ENCODE data around the gene PDIA5.

Gene PDIA5

DNA sequence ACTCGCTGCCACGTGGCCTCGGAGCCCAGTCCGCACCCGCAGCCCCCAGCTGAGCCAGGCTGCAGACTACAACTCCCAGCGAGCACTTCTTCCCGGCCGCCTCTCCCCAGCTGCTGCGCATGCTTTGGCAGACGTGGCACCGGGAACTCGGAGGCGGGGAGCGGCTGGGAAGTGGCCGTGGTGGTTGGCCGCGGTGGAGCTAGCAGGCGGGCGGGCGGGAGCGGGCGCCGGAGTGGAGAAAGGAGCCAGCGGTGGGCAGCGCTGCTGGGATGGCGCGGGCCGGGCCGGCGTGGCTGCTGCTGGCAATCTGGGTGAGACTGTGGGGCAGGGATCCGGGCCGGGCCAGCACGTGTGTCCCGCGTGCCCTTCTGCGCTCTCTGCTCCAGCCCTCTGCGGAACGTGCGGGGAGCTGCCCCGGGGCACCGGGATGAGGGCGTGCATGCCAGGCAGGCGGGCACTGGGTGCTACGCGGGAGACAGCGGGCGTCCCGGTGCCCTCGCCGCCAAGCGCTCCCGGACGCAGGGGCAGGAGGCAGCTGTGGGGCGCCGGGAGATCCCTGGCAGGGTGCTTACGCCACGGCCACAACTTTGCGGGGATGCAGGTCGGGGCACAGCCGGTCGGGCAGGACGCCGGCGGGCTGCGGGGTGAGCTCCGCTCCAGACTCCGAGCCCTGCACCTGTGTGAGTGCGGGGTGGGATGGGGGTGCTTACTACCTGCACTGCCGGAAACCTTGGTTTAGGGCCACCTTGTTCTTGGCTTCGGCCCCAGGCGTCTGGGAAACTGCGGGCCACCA, at the start of gene PDIA5:
PDIA5 (plus strand) TSS at position 130 of the 793 bp plus-strand sequence; CDS start at position 270, 140 bp downstream.
- DNase-seq, result peak; percentile 92

DNA sequence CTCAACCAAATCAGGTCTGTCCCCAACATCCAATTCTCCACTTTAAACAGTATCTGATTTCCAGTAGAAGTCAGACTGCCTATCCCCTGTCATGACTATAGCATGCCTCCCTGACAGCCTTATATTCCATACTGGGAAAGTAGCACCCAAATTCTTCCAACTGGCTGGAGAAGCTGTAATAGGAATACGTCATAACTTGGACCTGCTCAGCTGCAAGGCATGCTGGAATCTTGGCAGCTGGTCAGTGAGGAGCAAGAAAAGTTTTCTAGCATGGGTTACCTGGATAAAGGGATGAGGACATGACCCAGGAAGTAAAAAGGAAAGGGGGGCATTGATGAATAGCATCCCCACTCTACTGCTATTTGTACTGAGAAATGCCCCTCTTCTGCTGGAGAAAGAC, 48.1 kb upstream of the PDIA5 start:
- no peak for DNase-seq

DNA sequence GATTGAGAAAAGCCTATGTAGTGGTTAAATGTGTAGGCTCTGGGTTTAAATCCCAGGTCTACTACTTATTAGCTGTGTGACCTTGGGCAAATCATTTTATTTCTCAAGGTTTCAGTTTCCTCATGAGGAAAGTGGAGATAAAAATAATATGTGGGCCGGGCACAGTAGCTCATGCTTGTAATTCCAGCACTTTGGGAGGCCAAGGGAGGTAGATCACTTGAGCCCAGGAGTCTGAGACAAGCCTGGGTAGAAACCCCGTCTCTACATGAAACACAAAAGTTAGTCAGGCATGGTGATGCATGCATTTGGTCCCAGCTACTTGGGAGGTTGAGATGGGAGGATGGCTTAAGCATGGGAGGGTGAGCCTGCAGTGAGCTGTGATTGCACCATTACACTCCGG, 47.7 kb upstream of the PDIA5 start:
- no peak for DNase-seq

DNA sequence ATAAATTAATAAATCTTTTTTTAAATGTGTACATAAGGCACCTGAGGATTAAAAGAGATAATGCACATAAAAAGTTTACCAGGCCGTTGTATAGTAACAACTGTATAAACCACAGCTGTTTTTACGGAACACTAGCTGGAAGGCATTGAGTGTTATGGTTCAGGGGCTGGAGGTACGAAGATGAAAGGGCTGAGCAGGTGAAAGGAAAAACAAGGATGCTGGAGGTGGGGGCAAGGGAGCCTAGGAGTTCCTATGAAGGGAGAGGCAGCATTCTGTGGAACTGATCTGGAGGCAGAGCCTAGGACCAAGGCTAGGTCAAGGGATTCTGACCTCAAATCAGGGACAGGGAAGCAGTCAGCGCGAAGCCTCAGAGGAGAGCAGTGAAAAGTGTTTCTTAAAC, 47.2 kb upstream of the PDIA5 start:
- no peak for DNase-seq

DNA sequence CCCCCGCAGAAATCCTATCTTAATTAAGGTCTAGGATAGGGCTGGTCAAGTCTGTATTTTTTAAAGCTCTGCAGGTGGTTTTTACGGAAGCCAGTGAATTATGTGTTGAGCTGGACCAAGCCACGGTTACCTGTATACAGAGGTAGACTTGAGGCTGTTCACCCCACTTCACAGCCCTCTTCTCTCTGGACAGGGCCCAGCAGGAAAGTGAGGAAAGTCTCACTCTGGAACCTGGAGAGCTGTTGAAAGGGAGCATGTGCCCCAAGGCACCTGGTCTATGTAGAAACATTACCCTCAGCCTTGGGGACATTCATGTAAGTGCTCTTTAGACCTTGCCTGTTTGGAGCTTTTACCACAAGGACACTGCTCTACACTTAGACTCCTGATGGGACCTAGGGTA, 46.1 kb upstream of the PDIA5 start:
- no peak for DNase-seq

DNA sequence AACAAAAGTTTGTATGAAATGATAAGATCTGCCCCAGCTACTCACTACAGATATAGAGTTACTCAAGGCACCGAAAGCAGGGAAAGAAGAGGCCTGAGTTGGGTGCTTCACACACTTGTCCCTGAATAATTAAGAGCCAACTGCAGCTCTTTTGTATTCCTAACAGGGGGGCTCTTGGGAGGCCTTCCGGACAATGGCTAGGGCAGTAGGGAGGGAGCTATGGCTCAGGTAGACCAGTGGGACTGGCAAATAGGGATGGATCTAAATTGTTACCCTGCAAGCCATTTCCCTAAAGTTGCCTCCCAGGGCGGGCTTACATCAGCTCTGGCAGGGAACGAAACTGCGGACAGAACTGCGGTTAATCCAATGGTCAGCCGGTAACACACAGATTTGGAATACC, 45.4 kb upstream of the PDIA5 start:
- DNase-seq, result no peak

DNA sequence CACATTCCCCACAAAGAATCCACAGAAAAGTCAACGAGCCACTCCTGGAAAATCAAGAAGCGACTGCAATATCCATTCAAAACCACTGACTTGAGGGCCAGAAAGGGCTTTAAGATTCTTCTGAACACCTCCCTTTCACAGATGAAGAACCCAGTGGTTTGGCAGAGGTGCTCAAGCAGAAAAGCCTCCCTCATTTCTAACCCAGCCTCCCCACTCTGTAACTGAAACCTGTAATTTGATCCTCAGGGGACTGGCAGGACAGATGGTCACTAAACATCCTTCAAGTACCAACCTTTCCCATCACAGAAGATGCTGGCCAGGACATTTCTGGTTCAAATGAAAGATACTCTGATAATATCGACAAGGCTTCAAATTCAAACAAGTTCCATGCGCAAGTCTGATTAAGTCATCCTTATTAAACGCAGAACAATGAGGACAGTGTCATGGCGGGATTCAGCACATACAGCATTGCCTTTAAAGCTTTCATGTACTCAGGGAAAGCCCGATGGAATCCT, 44.8 kb upstream of the PDIA5 start:
- DNase-seq, result no peak

DNA sequence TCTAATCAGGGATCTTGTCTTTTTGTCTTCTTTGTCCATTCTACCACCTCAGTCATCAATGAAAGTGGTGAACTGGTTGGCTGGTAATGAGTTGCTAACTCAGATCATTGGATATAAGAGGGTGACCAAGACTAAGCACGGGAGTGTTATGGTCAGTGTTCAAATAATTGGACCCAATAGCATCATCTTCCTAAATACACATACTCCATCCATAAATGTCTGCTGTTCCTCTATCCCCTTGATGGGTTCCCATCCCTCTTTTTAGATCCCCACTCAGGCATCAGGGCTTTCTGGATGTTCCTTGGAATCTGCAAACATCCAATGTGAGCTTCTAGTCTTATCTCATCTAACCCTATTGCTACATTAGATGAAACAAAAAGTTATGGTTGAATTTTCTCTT, 42.8 kb upstream of the PDIA5 start:
- DNase-seq, result no peak

DNA sequence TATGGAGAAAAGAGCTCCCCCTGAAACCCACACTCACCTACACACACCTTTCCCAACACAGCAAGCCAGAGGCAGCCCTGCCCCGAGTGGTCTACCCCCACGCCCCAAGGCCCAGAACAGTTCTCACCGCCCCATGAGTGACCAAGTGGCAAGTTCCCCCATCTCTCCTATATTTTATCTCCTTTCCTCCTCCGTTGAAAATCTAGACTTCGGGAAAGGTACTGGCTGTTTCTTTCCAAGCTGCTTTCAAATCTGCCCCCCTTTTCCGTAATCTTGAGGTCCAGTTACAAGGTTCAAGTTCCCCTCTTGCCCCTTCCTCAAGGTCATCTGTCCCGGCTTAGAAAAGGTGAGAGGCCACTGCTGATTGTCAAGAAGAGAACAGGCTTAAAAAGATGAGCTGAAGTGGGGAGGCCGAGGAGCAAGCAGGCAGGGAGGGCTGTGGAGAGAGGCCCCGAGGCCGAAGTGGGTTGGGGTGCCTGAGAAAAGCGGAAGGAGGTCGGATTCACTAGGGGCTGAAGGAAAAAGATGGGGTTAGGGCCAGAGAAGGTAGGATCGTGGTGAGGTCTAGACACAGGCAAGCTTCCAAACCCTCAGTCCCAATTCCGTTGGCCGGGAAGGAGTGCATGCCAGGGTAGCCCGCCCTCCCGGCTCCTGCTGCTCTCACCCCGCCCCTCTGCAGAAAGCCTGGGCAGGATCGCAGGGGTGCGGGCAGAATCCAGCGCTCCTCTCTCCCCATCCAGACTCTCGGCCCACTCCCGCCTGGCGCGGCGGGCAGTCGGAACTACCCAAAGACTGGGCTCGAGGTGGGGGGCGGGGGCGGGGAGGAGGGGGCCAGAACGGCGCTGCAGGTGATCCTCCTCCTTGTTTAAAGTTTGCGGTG, 40.9 kb upstream of the PDIA5 start:
- peak; percentile 27 for DNase-seq

DNA sequence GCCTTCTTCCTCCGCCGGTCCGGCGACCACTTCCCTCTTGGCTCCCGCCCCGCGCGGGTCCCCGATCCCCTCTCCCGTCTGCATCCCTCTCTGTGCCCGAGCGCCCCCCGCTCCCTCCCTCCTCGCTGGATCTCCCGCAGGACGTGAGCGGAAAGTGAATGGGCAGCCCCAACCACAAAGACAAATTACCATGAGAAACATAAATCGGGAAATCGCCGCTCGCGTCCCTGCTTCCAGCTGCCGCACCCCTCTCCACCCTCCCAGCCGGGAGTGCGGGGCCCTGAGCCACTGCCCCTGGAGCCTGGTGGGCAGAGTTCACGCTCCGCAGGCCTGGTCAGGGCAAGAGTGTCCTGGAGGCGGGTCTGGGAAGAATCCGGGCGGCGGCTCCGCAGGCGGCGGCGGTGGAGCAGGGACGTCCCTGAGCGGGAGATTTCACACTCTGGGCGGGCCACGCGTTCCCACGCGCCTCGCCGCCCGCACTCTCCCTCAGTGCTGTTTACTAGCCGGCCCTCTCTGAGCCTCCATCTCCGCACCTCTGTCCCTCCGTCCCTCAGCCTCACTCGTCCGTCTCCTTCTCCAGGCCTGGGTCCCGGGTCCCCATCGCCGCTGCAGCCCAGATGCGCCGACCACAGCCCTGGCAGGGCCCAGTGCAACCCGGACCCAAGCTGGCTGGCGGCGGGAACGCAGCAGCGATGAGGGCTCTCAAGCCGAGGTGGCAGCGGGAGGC, 40.1 kb upstream of the PDIA5 start:
- no peak for DNase-seq

DNA sequence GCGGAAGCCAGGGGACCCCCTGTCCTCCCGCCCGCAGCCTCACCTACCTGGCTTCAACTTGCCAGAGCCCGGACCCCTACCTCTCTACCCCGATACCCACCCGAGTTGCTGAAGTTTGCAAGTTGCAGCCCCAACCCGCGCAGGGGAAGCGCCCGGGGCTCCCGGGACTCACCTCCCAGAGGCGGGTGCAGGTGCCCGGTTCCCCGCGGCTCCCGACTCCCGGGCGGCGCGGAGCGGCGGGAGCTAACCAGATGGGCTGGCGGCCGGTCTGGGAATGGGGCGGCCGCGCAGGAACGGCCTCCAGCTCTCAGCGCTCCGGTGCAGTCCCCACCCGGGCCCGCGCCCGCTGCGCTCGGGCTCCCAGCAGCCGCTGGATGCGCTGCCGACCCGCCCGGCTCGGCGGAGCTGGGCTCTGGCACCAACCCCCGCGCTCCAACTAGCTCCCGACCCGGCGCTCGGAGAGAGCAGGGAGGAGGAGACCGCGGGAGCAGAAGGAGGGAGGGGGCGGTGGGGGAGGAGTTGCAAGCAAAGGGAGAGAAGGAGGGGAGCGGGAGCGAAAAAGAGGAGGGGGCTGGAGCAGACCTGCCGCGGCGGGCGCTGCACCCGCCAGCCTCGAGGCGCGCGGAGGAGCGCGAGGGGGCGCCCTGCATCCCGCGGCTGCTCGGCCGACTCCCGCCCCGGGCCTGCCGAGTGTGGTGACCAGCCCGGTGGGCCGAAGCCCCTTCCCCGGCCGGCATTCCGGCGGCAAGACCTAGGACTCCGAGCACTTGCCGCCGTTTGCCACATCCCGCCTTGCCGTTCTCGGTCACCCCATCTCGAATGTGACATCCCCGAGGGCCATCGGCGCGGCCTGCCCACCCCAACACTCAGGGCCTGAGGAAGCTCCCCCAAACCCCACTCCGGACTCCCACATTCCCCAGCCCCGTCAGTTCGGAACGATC, 39.3 kb upstream of the PDIA5 start, which contains the start of gene SEMA5B:
SEMA5B (minus strand) TSS at position 472 of the 941 bp plus-strand sequence. CDS start 66,500 bp downstream, outside the sequence.
- peak; percentile 10 for DNase-seq

DNA sequence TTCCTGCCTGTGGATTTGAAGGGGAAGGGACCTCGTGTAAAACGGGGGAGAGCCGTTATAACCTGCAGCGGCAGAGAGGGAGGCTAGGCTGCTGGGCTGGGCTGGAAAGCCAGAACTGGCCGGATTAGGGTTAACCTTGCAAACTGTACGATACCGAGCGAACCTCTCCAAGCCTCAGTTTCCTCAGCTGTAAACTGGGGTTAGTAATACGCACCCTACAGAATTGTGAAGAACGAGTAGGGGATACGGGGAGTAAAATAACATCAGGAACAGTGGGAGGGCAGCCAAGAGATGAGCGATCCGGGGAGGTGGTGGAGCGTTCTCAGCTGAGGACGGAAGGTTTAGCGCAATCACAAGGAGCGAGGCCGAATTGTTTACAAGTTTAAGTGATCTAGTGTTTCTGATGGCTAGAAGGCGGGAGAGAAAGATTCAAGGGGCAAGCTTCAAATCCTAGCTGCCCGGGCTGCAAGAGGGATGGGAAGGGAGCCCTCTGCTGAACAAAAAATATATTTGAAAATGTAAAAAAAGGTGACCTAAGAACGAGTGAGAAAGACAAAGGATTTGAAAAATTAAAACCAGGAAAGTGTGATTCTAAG, 38.5 kb upstream of the PDIA5 start:
- peak; percentile 74 for DNase-seq

DNA sequence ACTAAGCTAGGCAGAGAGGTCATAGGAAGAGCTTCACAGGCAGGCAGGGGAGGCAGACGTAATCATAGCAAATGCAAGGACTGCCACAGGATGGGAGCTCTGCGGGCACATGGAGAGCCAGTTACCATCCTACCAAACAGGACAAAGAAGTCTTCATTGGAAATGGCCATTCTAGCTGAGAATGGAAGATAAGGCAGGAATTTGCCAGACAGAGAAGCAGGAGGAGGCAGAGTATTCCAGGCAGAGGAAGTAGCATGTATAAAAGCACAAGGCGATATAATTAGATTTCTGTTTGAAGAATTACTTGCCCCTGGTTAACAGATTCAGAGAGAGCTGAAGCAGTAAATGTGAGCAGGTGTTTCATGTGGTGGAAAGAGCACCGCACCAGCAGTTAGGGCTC, 35.8 kb upstream of the PDIA5 start:
- no peak for DNase-seq

DNA sequence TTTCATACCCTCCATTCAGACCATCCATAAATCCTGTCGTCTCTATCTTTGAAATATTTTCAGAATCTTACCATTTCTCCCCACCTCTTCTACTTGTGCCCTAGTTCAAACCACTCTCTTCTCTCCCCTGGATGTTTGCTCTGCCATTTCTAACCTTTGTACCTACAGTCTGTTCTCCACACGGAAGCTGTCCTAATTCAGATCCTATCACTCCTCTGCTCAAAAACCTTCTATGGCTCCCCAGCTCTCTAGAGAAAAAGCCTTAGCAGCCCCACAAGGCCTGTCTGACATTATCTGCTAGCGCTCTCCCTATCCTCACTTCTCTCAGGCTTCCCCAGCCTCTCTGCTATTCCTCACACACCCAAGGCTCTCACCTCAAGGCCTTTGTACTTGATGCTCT, 34.8 kb upstream of the PDIA5 start:
- DNase-seq, result no peak

DNA sequence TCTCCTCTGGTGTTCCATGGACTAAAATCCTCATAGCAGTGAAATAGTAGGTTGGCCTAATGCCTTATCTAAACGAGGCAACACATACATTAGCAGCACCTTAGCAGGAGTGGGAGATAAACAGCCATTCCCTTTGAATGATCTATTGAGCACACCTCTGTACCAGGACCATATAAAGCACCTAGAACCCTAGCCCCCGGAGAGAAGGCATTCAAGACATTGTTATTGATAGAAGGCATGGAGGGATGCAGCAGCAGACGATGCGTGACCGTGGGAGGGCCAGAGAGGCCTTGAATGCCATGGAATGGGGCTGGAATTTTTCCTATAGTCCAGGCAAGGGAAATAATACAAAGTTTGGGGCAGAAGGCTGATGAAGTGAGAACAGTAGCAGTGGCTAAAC, 32.7 kb upstream of the PDIA5 start:
- no peak for DNase-seq

DNA sequence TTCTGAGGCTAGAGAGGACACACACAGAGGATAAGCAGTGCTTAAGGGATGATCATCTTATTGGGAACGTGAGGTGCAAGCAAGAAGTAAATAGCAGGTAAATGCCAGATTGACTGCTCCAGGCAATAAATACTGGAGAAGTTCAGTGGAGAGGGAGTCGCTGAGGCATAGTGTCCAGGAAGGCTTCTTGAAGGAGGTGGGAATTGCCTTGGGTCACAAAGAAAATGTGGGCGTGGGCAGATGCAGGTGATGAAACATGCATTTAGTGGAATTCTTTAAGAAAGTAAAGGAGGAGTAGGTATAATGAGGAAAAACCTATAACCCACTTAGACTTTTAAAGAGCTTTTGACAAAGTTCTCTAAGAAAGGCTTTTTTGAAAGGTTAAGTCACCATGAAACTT, 31.8 kb upstream of the PDIA5 start:
- DNase-seq, result no peak

DNA sequence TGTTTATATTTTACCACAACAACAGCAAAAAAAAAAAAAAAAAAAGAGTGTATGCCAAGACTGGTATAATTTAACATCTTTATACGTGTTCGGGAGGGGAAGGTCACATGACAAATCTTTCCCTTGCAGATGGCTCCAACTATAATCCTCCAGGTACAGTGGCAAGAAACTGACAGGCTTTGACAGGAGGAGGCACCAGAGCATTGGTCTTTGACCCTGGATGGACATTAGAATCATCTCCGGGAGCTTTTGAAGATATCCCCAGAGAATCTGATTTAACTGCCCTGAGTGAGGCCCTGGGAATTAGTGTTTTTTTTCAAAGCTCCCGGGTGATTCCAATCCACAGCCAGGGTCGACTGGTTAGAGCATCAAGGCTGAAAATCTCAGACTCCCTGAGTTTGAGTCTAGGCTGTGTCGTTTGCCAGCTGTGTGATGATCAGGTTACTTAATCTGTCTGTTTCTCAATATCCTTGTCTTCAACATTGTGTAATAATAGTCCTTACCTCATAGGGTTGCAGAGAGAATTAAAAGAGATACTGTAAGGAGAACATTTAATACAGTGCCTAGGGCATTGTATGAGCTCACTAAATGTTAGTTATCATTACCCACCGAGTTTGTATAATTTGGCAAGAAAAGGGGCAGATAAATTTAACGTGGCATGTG, 30.3 kb upstream of the PDIA5 start:
- DNase-seq, result peak; percentile 64

DNA sequence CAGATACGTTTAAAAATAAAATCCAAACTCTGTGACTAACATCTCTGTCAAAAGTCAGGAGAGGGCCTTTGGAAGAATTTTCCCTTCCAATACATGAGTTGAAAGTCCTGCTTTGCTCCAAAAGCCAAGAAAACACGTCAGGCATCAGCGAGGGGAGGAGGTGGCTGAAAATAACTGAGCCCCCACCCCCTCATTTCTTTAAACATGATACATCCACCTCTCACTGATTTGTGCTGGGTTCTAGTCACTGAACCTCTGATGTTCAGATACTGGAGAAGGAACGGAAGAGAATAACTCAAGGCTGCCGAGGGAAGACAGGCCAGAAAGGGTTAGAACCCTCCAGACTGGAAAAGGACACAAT, 29.8 kb upstream of the PDIA5 start:
- no peak for DNase-seq

DNA sequence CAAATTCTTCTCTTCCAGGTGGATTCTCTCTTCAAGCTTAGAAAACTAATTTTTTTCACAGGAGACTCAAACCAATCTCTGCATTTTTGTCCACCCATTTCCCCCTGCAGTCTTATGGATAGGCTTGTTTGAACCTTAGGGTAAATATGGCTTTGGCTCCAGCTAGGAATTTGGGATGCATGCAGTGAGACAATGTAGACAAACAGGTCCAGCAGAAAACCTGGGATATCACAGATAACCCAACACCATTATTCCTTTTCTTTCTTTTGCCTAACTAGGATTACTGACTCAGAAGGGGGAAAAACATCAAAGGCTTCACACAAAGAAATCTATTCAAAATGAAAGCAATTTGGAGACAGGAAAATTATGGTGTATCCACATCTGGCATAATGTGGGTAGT, 28.1 kb upstream of the PDIA5 start:
- no peak for DNase-seq

DNA sequence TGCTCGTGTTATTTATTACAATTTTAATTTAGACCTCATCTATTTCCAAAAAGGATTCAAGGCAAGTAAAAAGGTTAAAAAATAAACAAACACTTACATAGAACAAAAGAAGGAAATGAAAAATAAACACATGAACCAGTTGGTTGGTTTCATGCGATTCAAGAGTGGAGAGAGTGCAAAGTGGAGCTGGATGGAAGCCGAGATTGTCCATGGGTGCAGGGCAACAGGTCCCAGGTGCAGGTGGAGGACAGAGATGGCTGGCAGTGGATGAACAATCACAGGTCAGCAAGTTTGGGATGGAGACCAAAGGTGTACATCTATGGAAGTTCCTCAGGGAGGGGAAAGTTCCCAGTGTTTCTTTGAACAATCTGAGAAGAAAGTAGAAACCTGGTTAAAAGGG, 27.6 kb upstream of the PDIA5 start:
- no peak for DNase-seq

DNA sequence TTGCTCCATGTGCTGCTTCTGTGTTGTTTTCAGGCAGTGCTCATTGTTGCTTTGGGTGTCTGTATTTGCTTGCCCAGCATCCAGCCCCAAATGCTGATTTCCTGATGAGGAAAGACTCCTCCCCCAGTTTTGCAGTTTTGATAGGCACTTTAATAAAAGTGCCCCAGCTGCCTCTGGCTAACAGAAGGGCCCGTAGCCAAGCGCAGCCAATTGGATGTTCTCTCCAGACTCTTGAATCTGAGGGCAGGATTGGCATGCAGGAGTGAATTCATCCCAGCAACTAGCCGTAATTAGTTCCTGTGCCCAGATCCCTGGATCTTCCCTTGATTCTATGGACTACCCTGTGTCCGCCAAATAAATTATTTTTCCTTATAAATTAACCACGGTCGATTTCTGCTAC, 24.4 kb upstream of the PDIA5 start:
- no peak for DNase-seq
